Measurements from ENCODE around the gene COL6A3. TPM values are rescaled to one million over a fixed set of nuclear protein-coding genes. Genes with fewer than 3 reads are reported as not detected.

Gene COL6A3
- total RNA-seq, 1 donor from 2014 or later, result 143 TPM

GRCh38 chr2:237433920-237434676 is 20.1 kb upstream of the COL6A3 start:
- peaks cover 3% of the 10 kb centered on the region for H3K36me3 Mint-ChIP-seq (ENCODE audit: unreplicated experiment)
- DNase-seq (ENCODE audit: extremely low spot score, unreplicated experiment), result no peak
- H3K9me3 Mint-ChIP-seq (ENCODE audit: unreplicated experiment), result no peaks in the 10 kb centered on the region
- H3K4me3 Mint-ChIP-seq (ENCODE audit: unreplicated experiment), result no peak overlapping the region
- no peaks in the 10 kb centered on the region for H3K27me3 Mint-ChIP-seq (ENCODE audit: unreplicated experiment)
- TF ChIP-seq CTCF (IDR thresholded peaks at IDR 0.05), result no peak
- peaks cover 64% of the 10 kb centered on the region for H3K4me1 Mint-ChIP-seq (ENCODE audit: unreplicated experiment)
- H3K27ac Mint-ChIP-seq (ENCODE audit: unreplicated experiment), result peak overlapping the region; percentile 99

- peaks cover 3% of the 10 kb centered on the region for H3K36me3 Mint-ChIP-seq (ENCODE audit: unreplicated experiment)
- TF ChIP-seq CTCF (IDR thresholded peaks at IDR 0.05), result peak; percentile 35
- H3K27ac Mint-ChIP-seq (ENCODE audit: unreplicated experiment), result peak overlapping the region; percentile 91
- H3K4me3 Mint-ChIP-seq (ENCODE audit: unreplicated experiment), result peak overlapping the region; percentile 35
- no peaks in the 10 kb centered on the region for H3K9me3 Mint-ChIP-seq (ENCODE audit: unreplicated experiment)
- H3K4me1 Mint-ChIP-seq (ENCODE audit: unreplicated experiment), result peaks cover 53% of the 10 kb centered on the region
- DNase-seq (ENCODE audit: extremely low spot score, unreplicated experiment), result peak; percentile 88
- no peaks in the 10 kb centered on the region for H3K27me3 Mint-ChIP-seq (ENCODE audit: unreplicated experiment)
Measured at GRCh38 chr2:237432484-237433092, 18.6 kb upstream of the COL6A3 start.

- DNase-seq (ENCODE audit: extremely low spot score, unreplicated experiment), result no peak
- peak overlapping the region; percentile 91 for H3K27ac Mint-ChIP-seq (ENCODE audit: unreplicated experiment)
- H3K36me3 Mint-ChIP-seq (ENCODE audit: unreplicated experiment), result peaks cover 3% of the 10 kb centered on the region
- H3K4me3 Mint-ChIP-seq (ENCODE audit: unreplicated experiment), result no peak overlapping the region
- H3K9me3 Mint-ChIP-seq (ENCODE audit: unreplicated experiment), result no peaks in the 10 kb centered on the region
- no peak for TF ChIP-seq CTCF (IDR thresholded peaks at IDR 0.05)
- peaks cover 53% of the 10 kb centered on the region for H3K4me1 Mint-ChIP-seq (ENCODE audit: unreplicated experiment)
- no peaks in the 10 kb centered on the region for H3K27me3 Mint-ChIP-seq (ENCODE audit: unreplicated experiment)
Measured at GRCh38 chr2:237431837-237432236, 17.9 kb upstream of the COL6A3 start.

- DNase-seq (ENCODE audit: extremely low spot score, unreplicated experiment), result no peak
- H3K27me3 Mint-ChIP-seq (ENCODE audit: unreplicated experiment), result no peaks in the 10 kb centered on the region
- H3K4me1 Mint-ChIP-seq (ENCODE audit: unreplicated experiment), result peaks cover 52% of the 10 kb centered on the region
- no peak overlapping the region for H3K4me3 Mint-ChIP-seq (ENCODE audit: unreplicated experiment)
- H3K9me3 Mint-ChIP-seq (ENCODE audit: unreplicated experiment), result no peaks in the 10 kb centered on the region
- peak overlapping the region; percentile 91 for H3K27ac Mint-ChIP-seq (ENCODE audit: unreplicated experiment)
- H3K36me3 Mint-ChIP-seq (ENCODE audit: unreplicated experiment), result peaks cover 3% of the 10 kb centered on the region
- TF ChIP-seq CTCF (IDR thresholded peaks at IDR 0.05), result no peak
Measured at GRCh38 chr2:237431372-237431771, 17.4 kb upstream of the COL6A3 start.

GRCh38 chr2:237430861-237431260 is 16.9 kb upstream of the COL6A3 start:
- no peak for TF ChIP-seq CTCF (IDR thresholded peaks at IDR 0.05)
- H3K27me3 Mint-ChIP-seq (ENCODE audit: unreplicated experiment), result no peaks in the 10 kb centered on the region
- peaks cover 3% of the 10 kb centered on the region for H3K36me3 Mint-ChIP-seq (ENCODE audit: unreplicated experiment)
- DNase-seq (ENCODE audit: extremely low spot score, unreplicated experiment), result no peak
- H3K4me1 Mint-ChIP-seq (ENCODE audit: unreplicated experiment), result peaks cover 47% of the 10 kb centered on the region
- H3K4me3 Mint-ChIP-seq (ENCODE audit: unreplicated experiment), result no peak overlapping the region
- H3K27ac Mint-ChIP-seq (ENCODE audit: unreplicated experiment), result no peak overlapping the region
- H3K9me3 Mint-ChIP-seq (ENCODE audit: unreplicated experiment), result no peaks in the 10 kb centered on the region
